Activated CD8-positive, alpha-beta memory T cell treated with anti-CD3 and anti-CD28 coated beads, Interleukin-2, amount 50 U/mL, for 1 hour (primary cell): Measurements from ENCODE around the gene AGMAT.

Experiments
- DNase-seq: peaks from one replicate; pipeline ENCODE4 v3.0.0-alpha.2; 2020; ENCODE audit errors: extremely low read depth

AGMAT gene

GRCh38 chr1:15523104-15524020, 61.5 kb downstream of the AGMAT start:
- no peak for DNase-seq

GRCh38 chr1:15522551-15522950, 62.3 kb downstream of the AGMAT start:
- DNase-seq = no peak
